SW 1271 (cell line): ENCODE measurements around the gene ZC3HAV1.
A peak's percentile ranks its signal among the peaks of the same experiment; 100 is the strongest.
"Not testable (repeated sequence)": the region's sequence is repeated elsewhere in the genome, so short reads cannot be mapped to it uniquely, and the experiment has no call there.

Source experiments
- DNase-seq, 2 experiments: peaks; one replicate each; lab custom pipeline; 2025; lab: John Stamatoyannopoulos, UW

Gene ZC3HAV1

DNA sequence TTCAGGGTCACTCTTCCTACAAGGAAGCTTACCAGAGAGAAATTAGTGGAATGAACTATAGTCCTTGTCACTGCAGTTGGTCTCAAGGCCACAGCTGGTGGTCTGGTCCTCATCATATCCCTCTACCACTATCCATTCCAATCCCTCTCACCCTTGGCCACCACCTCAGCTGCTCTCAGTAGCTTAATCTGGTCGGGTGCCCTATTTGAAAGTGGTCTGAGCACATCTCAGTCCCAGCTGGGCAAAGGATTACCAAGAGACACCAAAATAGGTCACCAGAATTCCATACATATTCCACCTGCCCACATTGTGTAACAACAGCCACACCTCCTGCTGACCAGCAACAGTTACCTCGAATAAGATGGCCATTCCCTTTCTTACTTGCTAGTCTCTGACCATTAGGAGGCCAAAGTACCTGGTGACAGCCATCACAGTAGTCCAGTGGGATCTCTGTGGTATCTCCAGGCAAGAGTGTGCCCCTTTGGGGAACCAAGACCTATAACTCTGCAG, 3.3 kb upstream of the ZC3HAV1 start:
- no peak for DNase-seq

- no peak for DNase-seq
Observed at GRCh38 chr7:139112316-139112715, 2.8 kb upstream of the ZC3HAV1 start.

GRCh38 chr7:139111811-139112301, 2.3 kb upstream of the ZC3HAV1 start:
- DNase-seq, result no peak

DNA sequence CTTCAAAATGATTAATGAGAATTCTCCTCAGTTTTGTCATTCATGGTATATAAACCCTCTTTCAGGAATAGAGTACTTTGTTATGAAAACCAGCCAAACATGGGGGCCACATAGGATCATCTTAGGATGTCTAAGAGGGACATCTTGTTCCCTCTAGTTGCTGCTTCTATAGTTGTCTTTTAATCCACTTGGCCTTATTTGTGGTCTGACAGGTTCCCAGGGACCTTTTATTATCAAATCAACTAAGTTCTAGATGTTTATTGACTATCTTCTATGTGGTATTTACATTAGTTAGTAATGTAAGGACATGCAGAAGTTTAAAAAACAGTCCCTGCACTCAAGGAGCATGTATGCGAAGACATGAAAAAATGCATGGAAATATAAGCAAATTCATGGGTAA, 1.6 kb upstream of the ZC3HAV1 start:
- no peak for DNase-seq

- no peak for DNase-seq
Observed at GRCh38 chr7:139109983-139110411, 477 bp upstream of the ZC3HAV1 start.

DNA sequence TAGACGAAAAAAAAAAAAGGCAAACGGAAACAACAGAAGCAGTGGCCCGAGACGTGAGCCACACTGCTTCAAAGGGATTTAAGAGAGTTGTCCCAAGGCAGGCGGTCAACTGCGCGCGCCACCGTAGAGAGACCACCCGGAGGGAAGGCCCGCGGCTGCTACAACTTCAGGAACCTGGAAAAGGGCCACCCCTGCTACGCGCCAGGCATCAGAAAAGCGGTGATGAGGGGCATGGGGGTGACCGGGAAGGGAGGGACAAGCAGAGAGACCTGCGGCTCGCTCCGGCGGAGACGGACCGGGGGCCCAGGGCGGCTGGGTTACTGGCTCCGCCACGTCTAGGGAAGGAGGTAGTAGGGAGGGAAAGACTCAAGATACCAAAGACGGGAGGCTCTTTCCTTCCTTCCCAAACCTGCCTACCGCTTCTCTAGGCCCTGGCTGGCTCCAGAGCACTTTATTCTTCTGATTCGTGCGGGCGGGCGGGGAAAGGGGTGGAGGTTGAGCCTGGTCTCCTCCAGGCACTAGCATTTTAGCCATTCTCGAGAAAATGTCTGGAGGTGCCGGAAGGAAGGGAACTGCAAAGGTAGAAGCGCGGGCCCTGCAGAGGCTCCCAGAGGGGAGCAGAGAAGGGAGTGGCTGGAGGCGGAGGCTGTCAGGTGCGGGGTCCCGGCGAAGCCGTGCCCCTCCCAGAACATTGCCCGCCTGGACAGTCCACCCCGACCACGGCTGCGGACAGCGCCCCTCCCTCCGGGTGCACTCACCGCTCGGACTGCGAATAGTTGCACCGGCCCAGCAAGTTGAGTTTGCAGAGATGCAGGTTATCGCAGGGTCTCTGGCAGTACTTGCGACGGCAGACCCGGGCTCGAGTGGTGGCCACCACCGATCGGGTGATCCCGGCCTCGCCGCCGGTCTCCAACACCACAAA, 993 bp downstream of the ZC3HAV1 start:
- DNase-seq, result peak in 1 of 2 experiments; percentile 60

DNA sequence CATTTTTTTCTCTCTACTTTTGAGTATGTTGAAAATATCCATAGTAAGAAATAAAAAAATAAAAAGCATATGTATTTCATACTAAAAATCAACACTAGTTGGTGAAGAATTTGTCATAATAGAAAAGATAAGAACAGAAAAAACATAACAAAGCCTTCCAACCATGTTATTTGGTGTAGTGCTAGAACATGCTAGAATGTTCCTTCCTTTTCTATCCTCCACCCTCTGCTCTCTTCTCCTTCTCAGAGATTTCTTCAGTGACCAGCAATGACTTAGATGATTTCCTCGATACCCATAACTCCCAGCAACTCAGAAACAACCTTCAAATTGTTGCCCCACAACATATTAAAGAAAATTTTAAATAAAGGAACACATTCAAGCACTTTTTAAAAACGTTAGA, 2.6 kb downstream of the ZC3HAV1 start:
- no peak for DNase-seq

DNA sequence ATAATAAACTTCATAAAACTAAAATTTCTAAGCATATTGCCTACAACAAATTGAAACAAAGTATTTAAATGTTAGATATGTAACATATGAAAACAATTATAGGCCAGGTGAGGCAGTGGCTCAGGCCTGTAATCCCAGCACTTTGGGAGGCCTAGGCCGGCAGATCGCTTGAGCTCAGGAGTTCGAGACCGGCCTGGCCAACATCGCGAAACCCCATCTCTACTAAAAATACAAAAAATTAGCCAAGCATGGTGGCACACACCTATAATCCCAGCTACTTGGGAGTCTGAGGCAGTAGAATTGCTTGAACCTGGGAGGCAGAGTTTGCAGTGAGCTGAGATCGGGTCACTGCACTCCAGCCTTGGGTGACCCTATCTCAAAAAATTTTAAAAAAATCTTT, 3.3 kb downstream of the ZC3HAV1 start:
- DNase-seq, result not testable (repeated sequence)

DNA sequence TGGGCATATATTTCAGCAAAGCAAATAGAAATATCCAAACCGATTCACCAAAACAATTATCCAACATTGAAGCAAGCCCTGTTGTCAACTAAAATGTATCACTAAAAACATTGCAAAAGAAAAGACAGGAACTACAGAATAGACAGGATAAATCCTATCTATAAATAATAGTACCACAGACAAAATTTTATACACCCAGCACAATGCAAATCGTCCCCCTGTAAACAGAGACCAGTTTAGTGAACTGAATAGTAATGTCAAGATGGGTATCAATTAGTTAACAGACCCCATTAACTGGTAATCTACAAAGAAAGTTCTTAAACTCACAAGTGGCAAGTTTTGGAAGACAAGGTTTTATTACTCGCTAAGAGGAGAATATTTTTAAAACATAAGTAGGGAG, 4.0 kb downstream of the ZC3HAV1 start:
- DNase-seq, result no peak

GRCh38 chr7:139104091-139104450, 5.4 kb downstream of the ZC3HAV1 start:
- no peak for DNase-seq

DNA sequence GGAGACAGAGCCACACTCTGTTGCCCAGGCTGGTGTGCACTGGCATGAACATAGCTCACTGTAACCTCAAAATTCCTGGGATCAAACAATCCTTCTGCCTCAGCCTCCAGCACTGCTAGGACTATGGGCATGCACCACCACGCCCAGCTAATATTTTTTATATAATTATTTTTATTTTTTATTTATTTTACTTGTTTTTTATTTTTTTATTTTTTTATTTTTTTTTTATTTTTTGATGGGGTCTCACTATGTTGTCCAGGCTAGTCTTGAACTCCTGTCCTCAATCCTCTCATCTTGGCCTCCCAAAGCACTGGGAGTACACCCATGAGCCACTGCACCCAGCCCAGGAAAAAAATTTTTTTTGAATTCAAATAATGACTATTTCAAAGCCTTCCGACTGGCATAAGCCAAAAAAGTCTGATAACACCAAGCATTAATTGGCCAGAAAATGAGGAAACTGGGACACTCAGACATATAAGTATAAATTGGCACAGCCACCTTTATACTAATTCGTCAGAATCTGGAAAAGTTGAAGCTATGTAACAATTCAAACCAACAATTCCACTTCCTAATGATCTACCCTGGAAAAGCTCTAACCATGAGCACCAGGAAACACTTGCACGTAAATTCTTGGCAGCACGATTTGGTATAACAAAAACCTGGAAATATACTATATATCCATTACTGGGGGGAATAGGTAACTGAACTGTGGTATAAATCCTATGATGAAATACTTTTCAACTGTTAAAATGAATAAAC, 6.3 kb downstream of the ZC3HAV1 start:
- no peak for DNase-seq

DNA sequence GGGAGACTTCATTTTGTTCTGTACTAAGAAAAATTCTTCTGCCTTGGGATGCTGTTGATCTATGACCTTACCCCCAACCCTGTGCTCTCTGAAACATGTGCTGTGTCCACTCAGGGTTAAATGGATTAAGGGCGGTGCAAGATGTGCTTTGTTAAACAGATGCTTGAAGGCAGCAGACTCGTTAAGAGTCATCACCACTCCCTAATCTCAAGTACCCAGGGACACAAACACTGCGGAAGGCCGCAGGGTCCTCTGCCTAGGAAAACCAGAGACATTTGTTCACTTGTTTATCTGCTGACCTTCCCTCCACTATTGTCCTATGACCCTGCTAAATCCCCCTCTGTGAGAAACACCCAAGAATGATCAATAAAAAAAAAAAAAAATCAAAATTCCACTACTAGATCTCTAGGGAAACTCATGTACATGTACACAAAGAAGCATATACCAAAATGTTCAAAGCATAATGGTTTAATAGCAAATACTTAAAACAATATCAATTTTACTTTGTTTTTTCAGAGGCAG, 7.8 kb downstream of the ZC3HAV1 start:
- not testable (repeated sequence) for DNase-seq

- no peak for DNase-seq
Observed at GRCh38 chr7:139099172-139099947, 10.2 kb downstream of the ZC3HAV1 start.

DNA sequence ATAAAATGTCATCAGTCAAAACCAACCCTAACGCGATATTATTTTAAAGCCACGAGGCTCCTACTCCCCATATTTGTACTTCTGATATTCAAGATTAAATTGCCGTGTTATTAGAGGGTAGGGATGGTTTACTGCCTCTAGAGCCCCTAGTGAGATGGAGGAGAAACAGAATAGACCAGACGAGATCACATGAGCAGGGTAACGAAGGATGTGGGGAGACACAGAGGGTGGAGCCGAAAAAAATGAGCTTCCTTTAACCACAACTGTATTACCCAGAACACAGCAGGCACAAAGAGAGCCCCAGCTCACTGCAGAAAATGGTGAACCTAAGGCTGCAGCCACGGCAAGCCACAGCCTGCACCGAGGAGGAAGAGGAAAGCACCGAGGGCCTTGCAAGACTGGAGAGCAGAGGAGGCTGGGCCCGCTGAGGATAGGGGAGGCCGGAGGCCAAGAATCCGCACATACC, 14.3 kb downstream of the ZC3HAV1 start:
- DNase-seq, result no peak

GRCh38 chr7:139094596-139094995, 14.9 kb downstream of the ZC3HAV1 start:
- DNase-seq, result no peak

DNA sequence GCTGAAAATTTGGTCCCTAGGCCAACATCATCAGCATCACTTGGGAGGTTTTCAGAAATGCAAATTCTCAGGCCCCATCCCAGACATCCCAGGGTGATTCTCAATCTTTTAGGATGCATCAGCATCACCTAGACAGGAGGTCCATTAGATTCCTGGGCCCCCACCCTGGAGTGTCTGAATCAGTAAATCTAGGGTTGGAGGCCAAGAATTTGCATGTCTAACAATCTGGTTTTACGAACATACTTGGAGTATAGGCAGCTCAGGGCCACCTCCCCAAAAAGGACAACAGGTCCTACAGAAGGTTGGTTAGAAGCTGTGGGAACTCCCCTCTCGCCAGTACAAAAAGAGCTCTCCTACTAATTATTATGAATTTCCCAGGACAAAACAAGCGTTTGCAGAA, 15.5 kb downstream of the ZC3HAV1 start:
- DNase-seq, result no peak

- DNase-seq, result not testable (repeated sequence)
Observed at GRCh38 chr7:139093512-139093911, 16.0 kb downstream of the ZC3HAV1 start.

- DNase-seq, result no peak
Observed at GRCh38 chr7:139092090-139092796, 17.3 kb downstream of the ZC3HAV1 start.

DNA sequence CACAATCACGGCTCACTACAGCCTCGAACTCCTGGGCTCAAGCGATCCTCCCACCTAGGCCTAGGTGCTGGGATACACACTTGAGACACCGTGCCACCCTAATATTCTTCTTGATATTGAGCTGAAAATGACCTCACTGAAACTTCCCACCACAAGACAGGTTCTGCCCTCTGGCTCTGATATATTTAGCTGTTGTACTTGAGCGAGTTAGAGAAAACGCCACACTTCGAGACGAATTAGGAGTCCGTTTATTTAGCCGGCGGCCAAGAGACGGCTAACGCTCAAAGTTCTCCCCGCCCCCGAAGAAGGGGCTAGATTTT, 17.9 kb downstream of the ZC3HAV1 start:
- DNase-seq, result no peak

DNA sequence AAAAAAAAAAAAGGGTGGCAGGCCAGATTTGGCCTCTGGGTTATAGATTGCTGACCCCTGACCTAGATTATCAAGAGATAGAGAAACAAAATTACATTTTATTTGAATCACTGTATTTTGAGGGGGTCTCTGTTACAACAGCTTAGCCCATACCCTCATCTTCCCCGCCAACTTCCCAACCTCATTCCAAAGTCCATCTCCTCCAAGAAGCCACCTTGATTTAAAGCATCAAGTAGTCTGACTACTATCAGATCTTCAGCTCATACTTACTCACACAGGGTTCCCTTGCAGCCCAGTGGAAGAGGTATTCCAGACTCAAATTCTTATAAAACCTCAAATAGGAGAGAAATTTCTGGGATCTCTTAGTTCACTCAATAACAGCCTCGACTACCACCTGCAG, 20.4 kb downstream of the ZC3HAV1 start:
- DNase-seq, result no peak

GRCh38 chr7:139088268-139088667, 21.3 kb downstream of the ZC3HAV1 start:
- no peak for DNase-seq
